ENCODE data around the gene VIM. TPM values are rescaled to one million over a fixed set of nuclear protein-coding genes. Genes with fewer than 3 reads are reported as not detected.

The VIM gene
- total RNA-seq (1,000 to 10,000 TPM; 3,936 to 5,947 TPM), polyA plus RNA-seq (1,000 to 10,000 TPM; 2,428 to 5,138 TPM)
- long read RNA-seq, donor 1, transcript VIM-206 (8 exons, 2,272 nt), result minor isoform, 63 of 39,215 reads
- long read RNA-seq, donor 1, transcript VIM-201 (9 exons, 1,868 nt), result major isoform, 38,130 of 39,215 reads
- long read RNA-seq, donor 1, partial matches to known transcripts, result 436 of 39,215 reads
- long read RNA-seq, donor 1, other reads (novel, unspliced or antisense), result 579 of 39,215 reads
- long read RNA-seq, donor 2, transcript VIM-201 (9 exons, 1,868 nt), result major isoform, 1,969 of 2,129 reads
- long read RNA-seq, donor 2, partial matches to known transcripts, result 107 of 2,129 reads
- long read RNA-seq, donor 2, other reads (novel, unspliced or antisense), result 51 of 2,129 reads

GRCh38 chr10:17228091-17229015 lies at the start of gene VIM:
Gene VIM, plus strand, starts transcription at chr10:17228241. Its CDS starts 1,182 bp downstream, at chr10:17229423.
- intact Hi-C loops (cut with DNase I), result loop anchor here in 1 of 2 donors (2.0 to 5.0 kb wide), 2 partner anchors 28 to 226 kb away; partner anchors contain the start of gene TRDMT1
- Histone ChIP-seq H3K36me3 (ENCODE audit: control insufficient read depth in 1 of 2, insufficient read depth in 2 of 2, low read length in 1 of 2) (no peaks in the 10 kb centered on the region), H3K9me3 (ENCODE audit: control insufficient read depth, low read length) (no peaks in the 10 kb centered on the region), H3K4me3 (ENCODE audit: low read length in 2 of 2) (peak within 1 kb of the TSS; percentile 47 to 96), H3K27me3 (ENCODE audit: control insufficient read depth in 1 of 2, insufficient read depth in 2 of 2, low read length in 1 of 2) (no peaks in the 10 kb centered on the region), H3K4me1 (ENCODE audit: control insufficient read depth in 1 of 2, insufficient read depth in 2 of 2, low read length in 2 of 2) (peaks cover 0 to 2% of the 10 kb centered on the region in 2 donors), H3K27ac (ENCODE audit: low read depth in 1 of 2, low read length in 2 of 2) (peak within 1 kb of the TSS; percentile 91 to 95)
- peak; percentile 98 for DNase-seq
- WGBS, 2 donors, result 0% methylated on average over 69 to 77 of the region's 77 CpGs
- ATAC-seq (ENCODE audit: low FRiP score), result peak; percentile 90

DNA sequence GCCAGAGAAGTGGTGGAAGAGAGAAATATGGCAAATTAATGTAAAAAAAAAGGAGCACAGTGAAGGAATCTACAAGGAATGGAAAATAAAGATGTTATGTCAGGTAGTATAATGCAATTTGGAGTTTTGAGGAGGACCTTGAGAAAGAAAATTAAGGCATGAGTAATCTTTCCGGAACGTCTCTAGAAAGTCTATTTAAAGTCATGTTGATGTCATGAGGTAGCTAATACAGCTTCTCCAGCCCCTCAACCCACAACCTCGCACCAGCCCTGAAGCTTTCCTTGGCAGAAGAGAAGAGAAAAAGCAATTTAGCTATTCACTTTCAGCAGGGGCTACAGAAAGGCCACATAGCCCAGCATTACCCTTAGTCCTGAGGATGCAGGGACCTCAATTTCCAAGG lies 49.0 kb upstream of the VIM start:
- DNase-seq (no peak), ATAC-seq (ENCODE audit: low FRiP score) (no peak)
- Histone ChIP-seq H3K27ac (ENCODE audit: low read depth in 1 of 2, low read length in 2 of 2) (no peak overlapping the region), H3K4me3 (ENCODE audit: low read length in 2 of 2) (peak overlapping the region in 1 of 2 donors; percentile 10), H3K36me3 (ENCODE audit: control insufficient read depth in 1 of 2, insufficient read depth in 2 of 2, low read length in 1 of 2) (no peaks in the 10 kb centered on the region), H3K27me3 (ENCODE audit: control insufficient read depth in 1 of 2, insufficient read depth in 2 of 2, low read length in 1 of 2) (no peaks in the 10 kb centered on the region), H3K9me3 (ENCODE audit: control insufficient read depth, low read length) (no peaks in the 10 kb centered on the region), H3K4me1 (ENCODE audit: control insufficient read depth in 1 of 2, insufficient read depth in 2 of 2, low read length in 2 of 2) (peaks cover 0 to 2% of the 10 kb centered on the region in 2 donors)
- intact Hi-C loops (cut with DNase I), result no loop called here
- WGBS, 2 donors, result 9 to 12% methylated on average over 3 of the region's 3 CpGs

GRCh38 chr10:17181110-17181509 lies 46.9 kb upstream of the VIM start:
- H3K36me3 ChIP-seq (ENCODE audit: control insufficient read depth in 1 of 2, insufficient read depth in 2 of 2, low read length in 1 of 2), result no peaks in the 10 kb centered on the region
- DNase-seq, result no peak
- H3K9me3 ChIP-seq (ENCODE audit: control insufficient read depth, low read length), result no peaks in the 10 kb centered on the region
- ATAC-seq (ENCODE audit: low FRiP score), result no peak
- intact Hi-C loops (cut with DNase I), result no loop called here
- H3K4me1 ChIP-seq (ENCODE audit: control insufficient read depth in 1 of 2, insufficient read depth in 2 of 2, low read length in 2 of 2), result peaks cover 0 to 2% of the 10 kb centered on the region in 2 donors
- H3K27ac ChIP-seq (ENCODE audit: low read depth in 1 of 2, low read length in 2 of 2), result peak overlapping the region in 1 of 2 donors; percentile 28
- 79 to 80% methylated on average over 5 of the region's 5 CpGs for WGBS, 2 donors
- no peaks in the 10 kb centered on the region for H3K27me3 ChIP-seq (ENCODE audit: control insufficient read depth in 1 of 2, insufficient read depth in 2 of 2, low read length in 1 of 2)
- H3K4me3 ChIP-seq (ENCODE audit: low read length in 2 of 2), result no peak overlapping the region

DNA sequence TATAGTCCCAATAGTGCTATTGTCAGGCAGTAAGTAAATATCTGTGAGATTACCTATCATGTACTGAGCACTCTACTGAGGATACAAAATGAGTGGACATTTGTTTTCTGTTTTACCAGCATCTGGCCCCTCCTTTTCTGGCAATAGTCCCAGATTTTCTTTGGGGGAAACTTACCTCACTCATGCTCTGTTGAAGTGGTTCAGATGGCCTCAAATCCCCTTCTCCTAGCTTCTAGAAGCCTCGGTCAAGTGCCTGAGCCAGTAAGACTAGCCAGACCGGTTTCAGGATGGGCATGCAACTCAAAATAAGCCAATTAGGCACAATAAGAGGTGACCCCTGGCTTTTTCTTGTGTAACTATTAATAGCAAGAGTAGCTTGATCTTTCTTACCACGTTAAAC lies 46.3 kb upstream of the VIM start:
- DNase-seq (no peak), ATAC-seq (ENCODE audit: low FRiP score) (no peak)
- H3K9me3 ChIP-seq (ENCODE audit: control insufficient read depth, low read length), result no peaks in the 10 kb centered on the region
- WGBS, 2 donors, result 45 to 50% methylated on average over 3 of the region's 3 CpGs
- H3K4me1 ChIP-seq (ENCODE audit: control insufficient read depth in 1 of 2, insufficient read depth in 2 of 2, low read length in 2 of 2), result peaks cover 0 to 2% of the 10 kb centered on the region in 2 donors
- peak overlapping the region in 1 of 2 donors; percentile 57 for H3K27ac ChIP-seq (ENCODE audit: low read depth in 1 of 2, low read length in 2 of 2)
- no peaks in the 10 kb centered on the region for H3K36me3 ChIP-seq (ENCODE audit: control insufficient read depth in 1 of 2, insufficient read depth in 2 of 2, low read length in 1 of 2)
- H3K27me3 ChIP-seq (ENCODE audit: control insufficient read depth in 1 of 2, insufficient read depth in 2 of 2, low read length in 1 of 2), result no peaks in the 10 kb centered on the region
- intact Hi-C loops (cut with DNase I), result no loop called here
- H3K4me3 ChIP-seq (ENCODE audit: low read length in 2 of 2), result no peak overlapping the region

GRCh38 chr10:17183110-17183509 lies 44.9 kb upstream of the VIM start:
- H3K4me3 ChIP-seq (ENCODE audit: low read length in 2 of 2), result no peak overlapping the region
- H3K27me3 ChIP-seq (ENCODE audit: control insufficient read depth in 1 of 2, insufficient read depth in 2 of 2, low read length in 1 of 2), result no peaks in the 10 kb centered on the region
- no peaks in the 10 kb centered on the region for H3K9me3 ChIP-seq (ENCODE audit: control insufficient read depth, low read length)
- ATAC-seq (ENCODE audit: low FRiP score) (no peak), DNase-seq (no peak)
- intact Hi-C loops (cut with DNase I), result no loop called here
- no peaks in the 10 kb centered on the region for H3K36me3 ChIP-seq (ENCODE audit: control insufficient read depth in 1 of 2, insufficient read depth in 2 of 2, low read length in 1 of 2)
- peaks cover 0 to 2% of the 10 kb centered on the region in 2 donors for H3K4me1 ChIP-seq (ENCODE audit: control insufficient read depth in 1 of 2, insufficient read depth in 2 of 2, low read length in 2 of 2)
- WGBS, 2 donors, result 97 to 98% methylated on average over 2 of the region's 2 CpGs
- no peak overlapping the region for H3K27ac ChIP-seq (ENCODE audit: low read depth in 1 of 2, low read length in 2 of 2)

GRCh38 chr10:17185873-17186272 lies 42.2 kb upstream of the VIM start:
- intact Hi-C loops (cut with DNase I), result no loop called here
- H3K27ac ChIP-seq (ENCODE audit: low read depth in 1 of 2, low read length in 2 of 2), result no peak overlapping the region
- H3K27me3 ChIP-seq (ENCODE audit: control insufficient read depth in 1 of 2, insufficient read depth in 2 of 2, low read length in 1 of 2), result no peaks in the 10 kb centered on the region
- H3K4me3 ChIP-seq (ENCODE audit: low read length in 2 of 2), result no peak overlapping the region
- WGBS, 2 donors, result 98 to 100% methylated on average over 3 of the region's 3 CpGs
- H3K4me1 ChIP-seq (ENCODE audit: control insufficient read depth in 1 of 2, insufficient read depth in 2 of 2, low read length in 2 of 2), result peaks cover 0 to 3% of the 10 kb centered on the region in 2 donors
- no peaks in the 10 kb centered on the region for H3K9me3 ChIP-seq (ENCODE audit: control insufficient read depth, low read length)
- no peaks in the 10 kb centered on the region for H3K36me3 ChIP-seq (ENCODE audit: control insufficient read depth in 1 of 2, insufficient read depth in 2 of 2, low read length in 1 of 2)
- DNase-seq (no peak), ATAC-seq (ENCODE audit: low FRiP score) (no peak)

- WGBS, 2 donors, result 89 to 94% methylated on average over 3 of the region's 3 CpGs
- Histone ChIP-seq H3K27ac (ENCODE audit: low read depth in 1 of 2, low read length in 2 of 2) (no peak overlapping the region), H3K4me1 (ENCODE audit: control insufficient read depth in 1 of 2, insufficient read depth in 2 of 2, low read length in 2 of 2) (peaks cover 0 to 2% of the 10 kb centered on the region in 2 donors), H3K9me3 (ENCODE audit: control insufficient read depth, low read length) (no peaks in the 10 kb centered on the region), H3K4me3 (ENCODE audit: low read length in 2 of 2) (peak overlapping the region in 1 of 2 donors; percentile 18), H3K27me3 (ENCODE audit: control insufficient read depth in 1 of 2, insufficient read depth in 2 of 2, low read length in 1 of 2) (no peaks in the 10 kb centered on the region), H3K36me3 (ENCODE audit: control insufficient read depth in 1 of 2, insufficient read depth in 2 of 2, low read length in 1 of 2) (no peaks in the 10 kb centered on the region)
- ATAC-seq (ENCODE audit: low FRiP score), result no peak
- no peak for DNase-seq
- intact Hi-C loops (cut with DNase I), result no loop called here
These were observed 39.3 kb upstream of the VIM start for GRCh38 chr10:17188644-17189172.

DNA sequence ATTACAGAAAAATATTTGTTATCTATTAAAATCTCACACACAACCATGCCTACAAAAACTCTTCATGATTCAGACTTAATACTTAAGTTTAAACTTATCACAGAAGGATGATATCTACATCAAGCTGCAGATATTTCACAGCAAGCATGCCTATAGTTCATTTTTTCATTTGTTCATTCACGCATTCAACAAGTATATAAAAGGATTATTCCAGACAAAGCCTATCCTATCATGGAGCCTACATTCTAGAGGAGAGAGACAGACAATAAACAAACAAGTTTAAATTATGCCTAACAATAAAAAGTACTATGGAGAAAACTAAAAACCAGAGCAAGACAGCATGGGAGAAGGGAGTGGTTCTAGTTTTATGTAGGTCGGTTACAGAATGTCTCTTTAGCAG lies 37.4 kb upstream of the VIM start:
- H3K36me3 ChIP-seq (ENCODE audit: control insufficient read depth in 1 of 2, insufficient read depth in 2 of 2, low read length in 1 of 2), result no peaks in the 10 kb centered on the region
- no peak for ATAC-seq (ENCODE audit: low FRiP score)
- H3K27ac ChIP-seq (ENCODE audit: low read depth in 1 of 2, low read length in 2 of 2), result peak overlapping the region in 1 of 2 donors; percentile 71
- H3K9me3 ChIP-seq (ENCODE audit: control insufficient read depth, low read length), result no peaks in the 10 kb centered on the region
- no peaks in the 10 kb centered on the region for H3K27me3 ChIP-seq (ENCODE audit: control insufficient read depth in 1 of 2, insufficient read depth in 2 of 2, low read length in 1 of 2)
- WGBS, 2 donors, result 72 to 81% methylated on average over 2 of the region's 2 CpGs
- no peak for DNase-seq
- H3K4me1 ChIP-seq (ENCODE audit: control insufficient read depth in 1 of 2, insufficient read depth in 2 of 2, low read length in 2 of 2), result peaks cover 0 to 2% of the 10 kb centered on the region in 2 donors
- intact Hi-C loops (cut with DNase I), result no loop called here
- no peak overlapping the region for H3K4me3 ChIP-seq (ENCODE audit: low read length in 2 of 2)

Measured in aorta (tissue), 5 donors.